HepG2 (cell line): Measurements from ENCODE around the gene WDR83. TPM values are rescaled to one million over a fixed set of nuclear protein-coding genes. Genes with fewer than 3 reads are reported as not detected.
A peak's percentile ranks its signal among the peaks of the same experiment; 100 is the strongest.

Experiments used
- GATAD2A ChIP-seq: IDR thresholded peaks from 2 replicates; pipeline ENCODE4 v1.6.1; 2016
- MTA3 ChIP-seq: sonication (generic); formaldehyde crosslinking; IDR thresholded peaks from 2 replicates; pipeline ENCODE4 v1.4.0; 2020; ENCODE audit warnings: missing genetic modification reagents
- MXD4 ChIP-seq: IDR thresholded peaks from 2 replicates; pipeline ENCODE4 v1.6.1; 2016; ENCODE audit warnings: mild to moderate bottlenecking, missing biosample characterization, missing genetic modification reagents
- NFYB ChIP-seq: sonication (generic); formaldehyde crosslinking; IDR thresholded peaks from 2 replicates; pipeline ENCODE4 v1.4.0; 2020; ENCODE audit warnings: missing genetic modification reagents
- PATZ1 ChIP-seq: sonication (generic); formaldehyde crosslinking; IDR thresholded peaks from 2 replicates; pipeline ENCODE4 v1.4.0; 2020; ENCODE audit warnings: missing genetic modification reagents
- PAX8 ChIP-seq: sonication (generic); formaldehyde crosslinking; IDR thresholded peaks from 2 replicates; pipeline ENCODE4 v1.8.0; 2022; ENCODE audit warnings: mild to moderate bottlenecking, missing genetic modification reagents, borderline replicate concordance
- SAP130 ChIP-seq: IDR thresholded peaks from 2 replicates; pipeline ENCODE4 v1.6.1; 2016; ENCODE audit warnings: low read depth
- SP140L ChIP-seq: sonication (generic); formaldehyde crosslinking; IDR thresholded peaks from 2 replicates; pipeline ENCODE4 v1.4.0; 2020; ENCODE audit warnings: missing genetic modification reagents, borderline replicate concordance
- SP4 ChIP-seq: sonication (generic); formaldehyde crosslinking; IDR thresholded peaks from 2 replicates; pipeline ENCODE4 v1.8.1; 2023; ENCODE audit warnings: mild to moderate bottlenecking, missing genetic modification reagents
- STAG1 ChIP-seq: sonication (generic); formaldehyde crosslinking; IDR thresholded peaks from 2 replicates; pipeline ENCODE4 v1.4.0; 2020; ENCODE audit warnings: missing genetic modification reagents
- USF2 ChIP-seq, 2 experiments: sonication (generic) in 1 of 2; formaldehyde crosslinking in 1 of 2; IDR thresholded peaks; 2 replicates each; pipeline versions ENCODE4 v1.5.1 to v1.6.1; 2011 to 2020; ENCODE audit warnings: borderline replicate concordance in 1 of 2, low read depth in 1 of 2, low read length in 1 of 2, mild to moderate bottlenecking in 1 of 2, missing genetic modification reagents in 1 of 2, moderate library complexity in 1 of 2
- ZFY ChIP-seq: sonication (generic); formaldehyde crosslinking; IDR thresholded peaks from 2 replicates; pipeline ENCODE4 v1.4.0; 2020; ENCODE audit warnings: missing genetic modification reagents
- ZNF142 ChIP-seq: sonication (generic); formaldehyde crosslinking; IDR thresholded peaks from 2 replicates; pipeline ENCODE4 v1.4.0; 2020; ENCODE audit warnings: missing genetic modification reagents
- ZNF263 ChIP-seq: sonication (generic); formaldehyde crosslinking; IDR thresholded peaks from 2 replicates; pipeline ENCODE4 v1.4.0; 2020; ENCODE audit warnings: missing genetic modification reagents
- ZNF770 ChIP-seq: sonication (generic); formaldehyde crosslinking; IDR thresholded peaks from 2 replicates; pipeline ENCODE4 v1.5.0; 2020; ENCODE audit warnings: mild to moderate bottlenecking, missing genetic modification reagents
- ZNF775 ChIP-seq: sonication (generic); formaldehyde crosslinking; IDR thresholded peaks from 2 replicates; pipeline ENCODE4 v1.4.0; 2020; ENCODE audit warnings: missing genetic modification reagents, mild to moderate bottlenecking, moderate library complexity, borderline replicate concordance
- ZNF850 ChIP-seq: sonication (generic); formaldehyde crosslinking; conservative IDR thresholded peaks from 2 replicates; pipeline ENCODE4 v1.9.0; 2021; ENCODE audit warnings: mild to moderate bottlenecking, missing genetic modification reagents
- polyA plus RNA-seq, 8 experiments: library from polyadenylated mRNA; depleted of rRNA in 3 of 8; stranded (reverse) in 7 of 8; unstranded in 1 of 8; fragments of >200 nt; fragmentation: Illumina TruSeq in 4 of 8; extraction: Trizol in 4 of 8; gene quantifications; 2 replicates each; pipeline versions ENCODE4 v1.2.1 to v1.2.3, GENCODE V29; 2011 to 2016; ENCODE audit warnings: low read depth in 4 of 8, missing spikeins in 1 of 8, mixed read lengths in 1 of 8; ENCODE audit not compliant: insufficient read depth in 1 of 8
- total RNA-seq, 5 experiments: library from RNA; depleted of rRNA; stranded (reverse); fragments of >200 nt; fragmentation: Illumina TruSeq; extraction: Trizol; gene quantifications; 2 replicates each; pipeline ENCODE4 v1.2.3, GENCODE V29; 2016; ENCODE audit warnings: low read depth in 1 of 5

The WDR83 gene
- total and polyA plus RNA-seq, 2 of the 13 experiments (the other 11 are each of a cell fraction or from before 2014, with no cell fraction given) = 4.5 to 10.7 TPM

- TF ChIP-seq ZNF142 (CRISPR knock-in tag) (0 out of 2 replicates have a peak, but pooled peaks have one; percentile 28), NFYB (peak; percentile 86), PAX8 (CRISPR knock-in tag) (0 out of 2 replicates have a peak, but pooled peaks have one; percentile 61), USF2 (IDR thresholded peaks at IDR 0.05; ENCODE audit: low read depth, low read length) (peak; percentile 99), USF2 (CRISPR knock-in tag; IDR thresholded peaks at IDR 0.05; ENCODE audit: borderline replicate concordance) (peak; percentile 97; the same call in 1 of the 2 replicates), ZNF770 (CRISPR knock-in tag) (peak; percentile 41; the same call in 1 of the 2 replicates), MXD4 (CRISPR knock-in tag) (peak; percentile 89), ZFY (CRISPR knock-in tag) (no peak), ZNF263 (CRISPR knock-in tag) (peak; percentile 23; the same call in 1 of the 2 replicates), SP4 (CRISPR knock-in tag) (peak; percentile 29; the same call in 1 of the 2 replicates), ZNF850 (CRISPR knock-in tag) (no peak), MTA3 (CRISPR knock-in tag) (no peak), STAG1 (CRISPR knock-in tag) (no peak), GATAD2A (CRISPR knock-in tag) (peak; percentile 22; the same call in 1 of the 2 replicates), SAP130 (CRISPR knock-in tag) (peak; percentile 97), ZNF775 (no peak), PATZ1 (CRISPR knock-in tag) (no peak), SP140L (CRISPR knock-in tag) (no peak)
Measured at GRCh38 chr19:12722566-12723380, 56.2 kb downstream of the WDR83 start (continued).
